Measurements from ENCODE around the gene FOXF1.

Gene FOXF1

DNA sequence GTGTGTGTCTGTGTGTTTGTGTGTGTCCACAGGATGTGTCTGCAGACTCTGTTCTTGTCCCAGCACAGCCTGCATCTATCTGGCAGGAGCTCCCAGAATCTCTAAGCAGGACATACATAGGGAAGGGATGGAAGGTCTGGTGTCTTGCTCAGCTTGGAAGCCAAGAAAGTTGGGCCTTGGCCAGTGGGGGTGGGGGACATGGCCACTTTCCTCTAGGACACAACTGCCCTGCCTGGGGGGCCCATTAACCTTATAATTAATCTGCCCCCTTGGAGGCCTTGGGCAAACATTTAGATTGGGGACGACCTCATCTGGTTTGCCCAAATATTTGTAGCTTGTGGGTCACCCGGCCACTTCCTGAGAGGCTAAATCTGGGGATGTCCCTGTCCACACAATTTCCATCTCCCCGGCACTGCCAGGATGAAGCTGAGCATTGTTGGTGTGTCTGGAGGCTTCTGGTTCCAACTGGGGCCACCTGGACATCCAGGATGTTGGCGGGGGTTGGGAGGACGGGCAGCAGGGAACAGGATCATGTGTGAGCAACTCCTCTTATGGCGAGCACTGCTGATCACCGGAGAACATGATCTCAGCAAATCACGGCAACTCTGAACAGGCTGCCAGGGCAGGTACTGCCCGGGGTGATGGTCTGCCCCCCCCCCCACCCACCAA lies 17.2 kb upstream of the FOXF1 start:
- DNase-seq, result no peak

DNA sequence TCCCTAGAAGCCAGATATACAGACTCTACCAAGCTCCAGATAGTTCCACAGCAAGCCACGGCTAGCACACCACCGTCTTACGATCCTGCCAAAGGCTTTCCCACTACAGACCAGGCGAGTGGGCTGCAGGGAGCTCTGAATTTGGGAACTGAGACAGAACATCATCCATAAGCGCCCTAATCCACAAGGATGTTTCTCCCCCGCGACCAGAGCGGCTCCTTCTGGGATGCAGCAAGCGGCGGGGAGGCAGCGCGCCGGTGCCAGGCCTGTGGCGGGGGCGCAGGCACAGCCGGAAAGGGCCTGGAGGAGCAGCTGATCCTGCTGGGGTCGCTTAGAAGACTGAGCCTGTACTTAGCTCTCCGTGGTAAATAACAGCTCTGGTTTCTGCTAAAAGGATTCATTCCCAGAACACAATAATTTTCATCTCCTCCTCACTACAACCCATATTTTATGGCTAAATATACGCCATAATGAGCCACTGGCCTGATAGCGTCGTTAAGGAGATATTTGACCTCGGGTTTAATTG lies 16.2 kb upstream of the FOXF1 start:
- no peak for DNase-seq

DNA sequence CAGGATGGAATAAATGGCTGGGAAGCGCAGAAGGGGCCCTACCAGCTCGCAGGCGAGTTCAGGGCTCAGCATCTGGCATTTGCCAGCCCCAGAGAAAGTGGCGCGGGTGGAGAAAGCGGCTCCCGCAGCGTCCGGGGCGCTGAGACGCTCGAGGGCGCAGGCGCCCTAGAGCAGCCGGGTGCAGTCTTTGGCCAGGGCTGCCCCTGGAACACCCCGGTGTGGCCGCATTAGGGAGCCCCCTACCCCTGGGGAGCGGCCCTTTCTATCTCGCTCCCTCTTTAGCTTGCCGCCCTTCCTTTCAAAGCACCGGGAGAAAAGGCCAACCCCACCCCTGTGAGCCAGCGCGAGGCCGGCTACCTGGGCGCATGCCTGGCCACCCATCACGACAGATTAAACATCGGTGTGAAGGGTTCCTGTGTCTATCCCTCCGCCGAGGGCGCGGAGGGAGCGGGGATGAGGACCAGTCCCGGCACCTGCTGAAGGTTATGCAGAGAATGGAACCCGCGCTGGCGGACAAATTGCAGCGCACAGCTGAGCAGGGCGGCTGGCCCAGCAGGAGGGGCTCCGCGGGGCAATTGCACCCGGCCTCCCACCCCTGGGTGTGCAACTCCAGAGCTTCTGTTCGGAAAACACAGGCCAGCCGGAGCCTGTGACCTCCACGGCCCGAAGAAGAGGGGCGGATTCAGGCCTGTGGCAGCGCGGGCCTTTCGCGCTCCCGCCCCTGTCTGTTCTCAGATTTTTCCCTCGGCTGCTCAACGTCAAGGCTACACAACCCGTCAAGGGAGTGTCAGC lies 15.6 kb upstream of the FOXF1 start:
- DNase-seq, result no peak

DNA sequence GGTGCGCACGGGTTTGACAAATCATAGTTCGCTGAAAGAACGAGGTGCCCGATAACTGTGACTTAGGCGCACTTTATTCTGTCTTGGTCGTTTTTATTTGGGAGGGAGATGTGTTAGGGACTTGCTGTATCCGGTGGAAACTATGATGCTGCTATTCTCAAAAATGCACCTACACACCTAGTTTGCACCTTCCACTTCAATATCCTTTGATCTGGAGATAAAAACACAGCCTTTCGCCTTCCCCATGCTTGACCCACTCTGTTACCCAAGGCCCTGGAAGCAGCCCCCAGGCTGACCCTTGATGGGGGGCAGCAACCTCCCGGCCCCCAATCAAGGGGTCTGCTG lies 15.0 kb upstream of the FOXF1 start:
- DNase-seq, result no peak

DNA sequence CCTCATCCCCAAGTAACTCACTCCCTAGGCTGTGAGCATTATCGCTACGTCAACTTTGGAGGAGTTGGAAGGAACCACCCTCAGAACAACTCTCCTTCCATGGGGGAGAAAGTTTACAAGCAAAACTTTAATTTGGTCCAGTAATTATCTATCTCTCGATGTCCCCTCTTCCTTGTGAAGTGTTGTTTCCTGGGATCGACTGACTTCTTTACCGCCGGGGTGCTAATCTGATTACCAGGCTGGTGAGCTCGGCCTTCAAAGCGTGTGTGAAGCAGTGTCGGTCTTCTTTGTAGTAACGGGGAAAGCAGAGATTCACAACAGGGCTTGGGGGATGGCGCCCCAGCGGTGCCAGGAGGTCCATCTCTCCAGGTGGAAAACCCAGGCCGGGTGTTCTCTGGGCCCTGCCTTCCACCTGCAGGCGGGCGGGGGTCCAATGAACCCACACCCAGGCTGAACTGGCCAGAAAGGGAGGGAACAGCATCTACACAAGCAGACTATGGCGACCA lies 14.5 kb upstream of the FOXF1 start:
- DNase-seq, result no peak

DNA sequence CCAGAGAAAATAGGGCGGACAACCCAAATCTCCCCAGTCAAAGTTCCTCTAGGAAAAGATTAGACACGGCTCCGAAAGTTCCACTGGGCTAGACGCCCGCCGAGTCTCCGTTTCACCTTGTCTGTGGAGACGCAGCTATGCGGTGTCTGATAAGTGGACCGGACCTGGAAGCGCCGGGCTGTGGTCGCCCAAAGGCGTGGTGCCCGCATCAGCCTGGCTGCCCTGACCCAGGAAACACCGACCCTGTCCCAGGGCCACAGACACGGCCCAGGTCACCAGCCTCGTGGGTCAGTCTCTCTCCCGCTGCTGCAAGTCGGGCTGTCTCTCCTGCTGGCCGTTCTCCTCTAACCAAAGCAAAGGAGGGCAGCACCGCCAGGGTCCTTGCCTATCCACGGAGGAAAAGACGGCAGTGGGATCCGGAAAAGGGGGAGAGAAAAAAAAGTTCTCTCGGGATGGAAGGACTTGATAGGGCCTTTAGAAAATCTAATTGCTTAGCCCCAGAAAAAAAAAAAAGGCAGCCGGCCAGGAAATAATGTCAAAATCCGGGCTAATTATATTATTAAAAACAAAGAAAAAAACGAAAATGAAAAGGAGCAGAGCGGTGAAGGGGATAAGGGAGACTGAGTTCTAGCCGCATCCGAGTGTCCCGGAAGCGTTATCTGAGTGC lies 13.9 kb upstream of the FOXF1 start:
- no peak for DNase-seq

DNA sequence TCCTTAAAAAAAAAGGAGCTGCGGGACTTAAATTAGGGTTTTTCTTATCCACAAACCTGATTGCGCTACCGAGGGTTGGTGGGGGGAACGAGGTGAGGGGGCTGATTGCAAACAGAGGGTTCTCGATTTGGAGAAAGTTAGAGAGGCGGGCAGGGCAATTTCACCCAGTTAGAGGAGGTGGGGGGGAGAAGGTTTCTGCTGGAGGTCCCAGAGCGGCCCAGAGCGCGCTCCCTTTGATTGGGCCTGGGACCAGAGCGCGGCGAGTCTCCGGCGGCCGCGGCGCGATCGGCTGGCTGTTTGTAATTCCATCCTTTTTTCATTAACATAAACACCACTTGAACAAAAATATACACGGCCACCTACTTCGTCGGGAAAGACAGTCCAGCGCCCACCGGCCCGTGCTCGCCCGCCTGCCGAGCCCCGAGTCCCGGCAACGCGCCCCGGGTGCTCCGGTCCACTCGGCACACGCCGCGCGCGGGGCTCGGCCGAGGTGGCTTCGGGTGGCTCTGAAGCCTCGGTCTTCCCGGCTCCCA lies 13.3 kb upstream of the FOXF1 start:
- DNase-seq, result no peak

DNA sequence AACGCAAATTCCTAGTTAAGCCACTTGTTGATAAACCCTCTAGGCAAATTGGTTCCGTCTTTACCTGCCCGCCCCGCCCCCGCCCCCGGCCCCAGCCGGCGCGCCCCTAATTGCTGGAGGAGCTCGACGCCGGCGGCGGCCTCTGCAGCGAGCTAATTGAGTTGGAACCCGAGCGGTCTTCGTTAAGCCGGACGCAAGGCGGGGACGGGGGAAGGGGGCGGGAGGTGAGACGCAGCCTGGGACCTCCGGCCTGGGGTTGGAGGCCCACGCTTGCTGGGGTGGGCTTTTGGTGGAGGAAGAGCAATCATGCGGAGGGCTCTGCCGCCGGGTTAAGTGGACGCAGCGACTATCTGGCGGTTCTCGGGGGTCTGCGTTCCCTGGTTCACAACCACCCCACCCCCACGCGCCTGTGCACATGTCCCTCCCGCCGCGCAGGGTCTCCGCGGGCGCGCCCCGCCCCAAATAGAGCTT lies 12.7 kb upstream of the FOXF1 start:
- DNase-seq, result no peak

DNA sequence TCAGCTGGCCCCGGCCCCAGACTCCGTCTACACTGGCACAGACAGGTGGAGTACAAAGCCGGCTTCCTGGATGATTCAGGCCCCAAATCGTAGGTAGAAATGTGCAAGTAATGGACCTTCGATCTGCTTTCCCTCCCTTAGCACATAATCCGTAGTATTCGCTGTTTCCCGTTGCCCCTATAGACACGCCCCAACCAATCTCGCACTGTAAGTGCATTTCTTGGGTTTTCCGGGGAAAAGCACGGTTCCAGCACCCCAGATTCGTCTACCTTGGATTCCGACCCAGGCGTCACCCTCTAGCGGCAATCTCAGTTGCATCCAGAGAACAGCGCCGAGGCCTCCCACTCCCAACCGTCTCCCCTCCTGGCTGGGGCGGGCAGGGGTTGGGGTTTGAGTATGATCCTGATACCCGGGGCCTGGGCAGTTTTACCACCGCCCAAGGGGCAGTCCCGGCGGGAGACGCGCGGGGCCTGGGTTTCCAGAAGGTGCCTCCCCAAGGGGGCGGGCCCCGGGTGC lies 12.1 kb upstream of the FOXF1 start:
- DNase-seq, result no peak

DNA sequence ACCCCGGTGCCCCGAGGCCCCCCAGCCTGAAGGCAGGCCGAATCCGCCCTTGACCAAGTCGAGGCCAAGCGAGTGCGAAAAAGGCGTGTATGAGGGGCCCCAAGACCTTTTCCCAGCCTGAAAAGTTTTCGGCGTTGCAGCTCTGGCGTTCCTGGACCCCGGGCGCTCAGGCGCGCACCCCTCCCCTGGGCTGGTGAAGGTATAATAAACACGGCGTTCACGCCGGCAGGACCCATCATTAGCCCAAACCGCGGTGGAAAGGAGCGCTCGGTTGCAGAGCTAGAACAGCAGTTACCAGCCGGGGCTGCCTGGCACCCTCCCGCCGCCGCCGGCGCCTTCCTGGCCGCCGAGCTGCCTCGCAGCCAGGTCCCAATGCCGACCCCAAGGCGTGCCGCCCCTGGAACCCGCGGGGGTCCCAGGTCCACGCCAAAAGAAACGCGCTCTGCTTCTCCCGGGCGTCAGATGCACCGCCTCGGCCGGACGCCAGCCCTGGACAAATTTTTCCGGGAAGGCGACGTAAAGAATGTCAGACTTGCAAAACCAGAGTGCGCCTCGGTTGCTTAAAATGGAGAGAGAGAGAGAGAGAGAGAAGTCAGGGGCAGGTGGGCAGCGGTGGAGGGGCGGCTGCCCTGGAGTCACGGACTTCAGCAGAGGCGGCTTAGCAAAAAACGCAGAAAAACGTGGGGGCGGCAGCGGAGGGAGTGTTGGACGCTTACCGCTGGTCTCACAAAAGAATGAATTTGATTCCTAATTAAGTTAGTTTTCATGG lies 11.5 kb upstream of the FOXF1 start:
- no peak for DNase-seq

DNA sequence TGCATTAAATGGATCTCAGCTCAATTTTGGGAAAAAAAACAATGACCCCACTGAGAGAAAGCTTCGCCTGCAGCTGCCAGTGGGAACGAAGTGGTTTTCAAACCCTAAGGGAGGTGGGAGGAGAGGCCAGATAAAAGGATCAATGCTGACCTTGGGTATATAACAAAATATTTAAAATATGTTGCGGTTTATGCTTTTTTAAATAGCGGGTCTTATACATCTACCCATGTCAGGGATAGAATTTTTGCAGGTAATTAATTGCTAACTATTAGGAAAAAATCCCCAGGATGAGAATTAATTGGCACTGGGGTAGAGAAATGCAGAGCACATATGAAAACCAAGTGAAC lies 10.9 kb upstream of the FOXF1 start:
- no peak for DNase-seq

DNA sequence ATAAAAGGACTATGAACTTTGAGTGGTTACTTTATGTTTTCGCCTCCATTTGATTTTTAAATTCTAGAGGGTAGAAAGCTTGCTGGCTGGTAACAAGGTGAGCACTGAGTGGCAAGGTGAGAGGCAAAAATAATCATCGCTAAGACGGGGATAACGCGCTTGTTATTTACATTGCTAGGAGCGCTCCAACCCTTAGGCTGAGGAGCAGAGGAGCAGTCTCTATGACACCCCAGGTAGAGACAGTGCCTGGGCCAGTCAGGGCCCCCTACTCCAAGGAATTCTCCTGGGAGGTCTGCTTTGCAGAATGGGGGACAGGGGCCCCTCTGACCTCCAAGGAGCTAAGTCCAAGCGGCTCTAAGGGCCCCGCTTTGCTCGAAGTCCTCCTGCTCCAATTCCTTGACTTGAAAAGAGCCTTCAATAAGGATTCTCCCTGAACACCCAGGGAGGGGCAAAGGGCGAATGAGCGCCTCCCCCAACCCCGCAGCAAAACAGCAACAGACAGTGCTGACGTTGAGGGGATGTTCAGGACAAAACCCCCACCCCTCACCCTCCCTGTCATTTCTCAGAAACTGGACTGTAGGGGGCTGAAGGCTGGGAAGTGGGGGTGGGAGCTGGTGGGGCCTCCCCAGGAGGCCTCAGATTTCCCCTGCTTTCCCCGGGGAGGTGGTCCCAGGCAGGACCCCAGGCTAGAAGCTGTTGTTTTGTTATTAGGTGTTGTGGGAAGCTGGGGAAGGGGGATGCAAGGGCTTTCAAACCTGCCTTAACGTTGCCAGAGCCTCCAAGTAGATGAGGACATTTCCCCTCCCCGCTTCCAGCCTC lies 10.2 kb upstream of the FOXF1 start:
- no peak for DNase-seq

DNA sequence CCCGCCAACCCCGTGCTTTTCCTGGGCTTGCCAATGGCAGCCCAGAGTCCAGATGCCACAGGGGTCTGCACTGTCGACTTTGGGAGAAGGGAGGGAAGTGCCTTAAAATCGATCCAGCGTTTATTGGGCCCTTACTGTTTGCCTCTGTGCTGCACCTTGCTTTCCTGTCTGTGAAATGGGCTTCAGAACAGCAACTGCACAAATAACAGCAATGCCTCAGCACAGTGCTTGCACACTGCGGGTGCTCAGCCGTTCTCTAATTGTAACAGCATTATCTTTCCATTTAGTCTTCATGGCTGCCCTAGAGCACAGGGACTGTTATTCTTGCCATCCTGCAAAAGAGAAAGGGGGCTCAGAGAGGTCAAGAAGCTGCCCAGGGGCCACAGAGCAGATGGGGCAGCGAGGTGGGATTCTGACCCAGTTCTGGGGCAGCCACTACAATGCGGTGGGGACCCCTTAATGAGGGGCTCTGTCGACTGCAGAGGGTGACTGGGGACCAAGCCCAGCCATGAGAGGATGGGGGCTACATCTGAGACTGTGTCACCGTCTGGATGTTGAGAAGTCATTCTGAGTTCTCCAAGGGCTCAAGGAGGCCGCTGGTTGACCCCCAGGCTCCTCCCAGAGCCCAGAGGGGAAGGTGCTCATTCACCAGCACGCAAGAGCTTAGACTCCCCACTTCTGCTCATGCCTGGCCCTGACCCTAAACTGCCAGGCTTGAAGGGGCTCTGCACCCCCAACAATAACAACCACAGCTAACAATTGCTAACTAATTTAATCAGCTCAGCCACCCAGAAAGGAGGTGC lies 9.4 kb upstream of the FOXF1 start:
- DNase-seq, result no peak

DNA sequence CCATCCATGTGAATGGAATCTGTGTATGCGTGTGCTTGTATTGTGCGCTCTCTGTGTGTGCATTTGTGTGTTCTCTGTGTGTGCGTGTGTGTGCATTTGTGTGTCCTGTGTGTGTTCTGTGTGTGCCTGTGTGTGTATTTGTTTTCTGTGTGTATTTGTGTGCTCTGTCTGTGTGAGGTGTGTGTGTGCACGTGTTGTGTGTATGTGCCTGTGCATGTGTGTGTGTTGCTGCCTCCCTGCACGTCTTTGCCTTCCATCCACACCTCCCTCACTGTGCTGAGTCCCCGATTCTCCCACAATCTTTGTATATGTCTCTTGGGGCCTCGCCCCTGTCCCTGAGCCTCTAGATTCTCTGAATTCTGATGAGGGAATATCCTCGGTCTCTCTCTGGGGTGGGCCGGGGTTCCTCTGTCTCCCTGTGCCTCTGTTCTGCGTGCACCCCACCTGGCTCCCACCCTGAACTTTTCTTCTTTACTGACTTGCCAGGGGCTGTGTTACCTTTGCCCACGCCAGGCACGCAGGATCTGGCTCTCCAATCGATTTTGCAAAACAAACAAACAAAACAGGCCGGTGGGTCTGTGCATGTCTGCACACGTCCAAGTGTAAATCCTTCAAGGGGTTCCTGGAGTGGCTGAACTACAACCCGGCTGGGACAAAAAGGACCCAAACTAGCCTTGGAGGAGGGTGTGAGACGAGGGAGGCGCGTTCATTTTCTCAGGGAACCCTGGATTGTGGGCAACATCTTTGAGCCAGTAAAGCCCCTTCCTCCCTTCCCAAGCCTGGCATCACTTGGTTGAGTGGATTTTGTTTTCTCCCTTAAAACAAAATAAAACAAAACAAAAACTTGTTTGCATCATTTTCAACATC lies 8.1 kb upstream of the FOXF1 start:
- DNase-seq, result no peak

DNA sequence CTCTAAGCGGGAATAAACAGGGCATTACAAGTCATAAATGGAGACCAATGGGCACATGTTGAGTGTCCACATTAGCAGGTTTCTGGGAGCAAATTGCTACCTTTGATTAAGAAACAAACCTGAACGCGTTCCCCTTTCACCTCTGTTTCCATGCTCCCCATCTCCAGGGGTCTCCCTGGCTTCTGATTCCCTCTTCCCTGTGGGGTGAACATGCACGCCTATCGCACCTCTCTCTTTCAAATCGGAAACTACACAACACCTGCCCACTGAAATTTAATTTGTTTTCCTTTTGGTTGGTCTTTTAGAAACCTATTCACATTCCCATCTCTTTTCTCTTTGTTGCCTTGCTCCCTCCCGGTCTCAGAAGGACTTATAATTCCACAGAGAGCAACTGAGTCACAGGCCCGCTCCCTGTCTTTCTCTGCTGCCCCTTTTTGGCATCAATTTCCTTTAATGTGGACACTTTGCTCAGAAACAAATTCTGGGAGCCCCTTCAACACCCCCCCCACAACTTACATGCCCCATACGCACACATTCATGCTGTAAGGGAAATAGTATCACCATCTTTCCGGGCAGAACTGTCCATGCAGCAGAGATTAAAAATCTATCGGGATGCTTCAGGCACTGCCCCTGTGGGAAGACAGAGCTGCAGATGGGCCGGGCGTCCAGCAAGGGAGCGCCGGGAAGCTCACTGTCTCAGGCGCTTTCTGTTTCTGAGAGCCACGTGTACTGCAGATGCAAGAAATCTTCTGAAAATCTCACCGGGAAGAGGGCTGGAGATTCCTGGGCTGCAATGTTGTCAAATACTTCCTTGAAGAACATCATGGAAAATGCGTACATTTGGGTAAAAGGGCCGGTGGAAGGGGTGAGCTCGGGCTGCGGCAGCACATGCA lies 7.2 kb upstream of the FOXF1 start:
- DNase-seq, result no peak

DNA sequence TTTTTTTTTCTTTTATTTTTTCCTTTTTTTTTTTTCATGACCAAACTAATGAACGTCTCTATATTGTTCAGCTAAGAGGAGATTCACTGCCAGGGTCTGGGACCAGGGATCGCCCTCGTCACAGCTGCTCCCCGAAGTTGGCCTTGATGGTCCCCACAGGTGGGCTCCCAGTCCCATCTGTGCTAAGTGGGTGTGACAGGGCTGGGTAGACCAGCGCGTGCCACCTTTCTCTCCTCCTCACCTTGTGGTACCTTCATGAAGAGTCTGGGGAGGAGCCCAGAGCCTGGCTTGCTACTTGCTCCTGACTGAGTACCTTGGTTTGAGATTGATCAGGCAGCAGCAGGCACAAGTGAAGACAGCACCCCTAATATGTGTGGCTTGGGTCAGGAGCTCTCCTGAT lies 6.5 kb upstream of the FOXF1 start:
- DNase-seq, result no peak

DNA sequence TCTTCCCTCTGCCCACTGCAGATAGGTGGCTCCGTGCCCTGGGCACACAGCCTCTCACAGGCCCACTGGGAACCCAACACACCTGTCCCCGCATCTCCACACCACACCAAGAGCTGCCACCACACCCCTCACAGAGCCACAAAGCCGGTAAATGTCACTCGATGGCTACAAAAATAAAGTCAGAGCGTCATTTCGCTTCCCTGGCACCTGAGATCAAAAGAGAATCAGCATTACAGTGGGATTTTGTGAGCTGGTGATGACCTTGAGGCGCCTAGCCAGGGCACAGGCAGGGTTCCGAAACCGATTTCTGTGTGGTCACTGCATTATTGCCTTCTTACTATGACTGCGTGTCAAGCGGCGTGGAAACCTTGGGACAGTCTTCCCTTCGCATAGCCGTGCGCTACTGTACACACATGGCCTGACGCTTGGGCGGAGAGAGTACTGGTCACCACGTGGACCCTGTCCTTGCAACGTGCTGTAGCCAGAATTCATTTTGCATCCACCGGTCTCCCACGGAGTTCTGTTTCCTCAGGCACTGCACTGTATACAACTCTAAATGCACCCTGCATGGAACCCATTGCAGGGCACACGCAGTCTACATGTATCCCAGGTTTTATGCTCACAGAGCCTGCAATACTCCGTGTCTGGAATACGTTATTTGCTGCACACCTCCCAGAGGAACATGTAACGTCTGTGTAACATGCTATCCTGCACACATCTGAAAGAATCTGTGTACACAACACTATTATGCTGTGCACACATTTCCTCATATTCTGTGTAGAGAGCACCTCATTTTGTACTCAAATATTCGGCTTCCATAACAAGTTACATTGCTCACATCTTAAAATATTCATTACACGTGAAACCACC lies 5.8 kb upstream of the FOXF1 start:
- no peak for DNase-seq
